Astrocyte (in vitro differentiated cells and primary cell): Measurements from ENCODE around the gene MOSMO. TPM values are rescaled to one million over a fixed set of nuclear protein-coding genes. Genes with fewer than 3 reads are reported as not detected.

Experiments
- DNase-seq: peaks from one replicate; pipeline ENCODE4 v3.0.0-alpha.2; 2010; ENCODE audit warnings: low read depth
- FAIRE-seq: peaks from 2 replicates; lab custom pipeline; 2011; peaks lifted over from hg19 to GRCh38; lab: Jason Lieb, UNC
- H2AFZ ChIP-seq: 2 replicates; pipeline ENCODE4 v1.6.0; 2012; ENCODE audit warnings: low read depth, low read length, inconsistent platforms
- H3K27ac ChIP-seq: 2 replicates; pipeline ENCODE4 v1.5.1; 2011; ENCODE audit warnings: low read depth, low read length, inconsistent platforms
- H3K27me3 ChIP-seq: 2 replicates; pipeline ENCODE4 v1.6.0; 2011; ENCODE audit warnings: low read length, inconsistent platforms; ENCODE audit not compliant: insufficient read depth
- H3K36me3 ChIP-seq: 2 replicates; pipeline ENCODE4 v1.5.1; 2011; ENCODE audit warnings: low read length, inconsistent platforms; ENCODE audit not compliant: insufficient read depth
- H3K4me1 ChIP-seq: 2 replicates; pipeline ENCODE4 v1.5.1; 2011; ENCODE audit warnings: low read length, inconsistent platforms; ENCODE audit not compliant: insufficient read depth
- H3K4me2 ChIP-seq: 2 replicates; pipeline ENCODE4 v1.6.0; 2012; ENCODE audit warnings: low read length, inconsistent platforms
- H3K4me3 ChIP-seq: 2 replicates; pipeline ENCODE4 v1.5.1; 2011; ENCODE audit warnings: low read depth, mild to moderate bottlenecking, low read length, inconsistent platforms; ENCODE audit not compliant: insufficient read depth
- H3K79me2 ChIP-seq: 2 replicates; pipeline ENCODE4 v1.6.0; 2012; ENCODE audit warnings: mild to moderate bottlenecking, low read length, inconsistent platforms; ENCODE audit not compliant: insufficient read depth
- H3K9ac ChIP-seq: 2 replicates; pipeline ENCODE4 v1.6.0; 2012; ENCODE audit warnings: mild to moderate bottlenecking, low read length, inconsistent platforms
- H3K9me3 ChIP-seq: 2 replicates; pipeline ENCODE4 v1.5.1; 2012; ENCODE audit warnings: low read depth, mild to moderate bottlenecking, low read length, inconsistent platforms; ENCODE audit not compliant: insufficient read depth
- H4K20me1 ChIP-seq: 2 replicates; pipeline ENCODE4 v1.6.0; 2012; ENCODE audit warnings: low read length, inconsistent platforms; ENCODE audit not compliant: insufficient read depth
- H3K27ac Mint-ChIP-seq: one replicate; pipeline ENCODE4 v1.8.0; 2021; ENCODE audit warnings: mild to moderate bottlenecking, mixed read lengths; ENCODE audit not compliant: unreplicated experiment
- H3K27me3 Mint-ChIP-seq: one replicate; pipeline ENCODE4 v1.8.0; 2021; ENCODE audit warnings: low read depth, mixed read lengths; ENCODE audit not compliant: unreplicated experiment
- H3K36me3 Mint-ChIP-seq: one replicate; pipeline ENCODE4 v1.8.0; 2021; ENCODE audit warnings: low read depth, mixed read lengths; ENCODE audit not compliant: unreplicated experiment
- H3K4me1 Mint-ChIP-seq: one replicate; pipeline ENCODE4 v1.8.0; 2021; ENCODE audit warnings: low read depth, mixed read lengths; ENCODE audit not compliant: unreplicated experiment
- H3K4me3 Mint-ChIP-seq: one replicate; pipeline ENCODE4 v1.8.0; 2021; ENCODE audit warnings: mild to moderate bottlenecking, moderate library complexity, mixed read lengths; ENCODE audit not compliant: unreplicated experiment
- H3K9me3 Mint-ChIP-seq: one replicate; pipeline ENCODE4 v1.8.0; 2021; ENCODE audit warnings: mild to moderate bottlenecking, mixed read lengths; ENCODE audit not compliant: unreplicated experiment
- EZH2 ChIP-seq: IDR thresholded peaks from 2 replicates; pipeline ENCODE4 v1.6.1; 2012; ENCODE audit warnings: mild to moderate bottlenecking, low read length, inconsistent platforms; ENCODE audit not compliant: insufficient read depth
- total RNA-seq: library from RNA; stranded (reverse); gene quantifications from 2 replicates; pipeline ENCODE4 v1.2.1, GENCODE V29; 2021
- TF ChIP-seq, protein P1 (sequence below): IDR thresholded peaks from 2 replicates; pipeline ENCODE4 v1.5.1; 2011; ENCODE audit warnings: low read depth, mild to moderate bottlenecking, inconsistent platforms, low read length, moderate library complexity; ENCODE audit not compliant: insufficient read depth

MOSMO gene
- total RNA-seq, 1 donor from 2014 or later = 11.5 TPM

- Histone ChIP-seq H3K27me3 (no peaks in the 10 kb centered on the region), H3K4me1 (peaks cover 4% of the 10 kb centered on the region), H3K79me2 (peaks cover 59% of the 10 kb centered on the region), H3K9ac (no peak overlapping the region), H3K4me3 (no peak overlapping the region), H3K36me3 (no peaks in the 10 kb centered on the region), H3K9me3 (no peaks in the 10 kb centered on the region), H3K4me2 (no peak overlapping the region), H2AFZ (no peak overlapping the region), H4K20me1 (peaks cover 26% of the 10 kb centered on the region), H3K27ac (no peak overlapping the region)
- FAIRE-seq = no peak
- TF ChIP-seq, protein P1, sequence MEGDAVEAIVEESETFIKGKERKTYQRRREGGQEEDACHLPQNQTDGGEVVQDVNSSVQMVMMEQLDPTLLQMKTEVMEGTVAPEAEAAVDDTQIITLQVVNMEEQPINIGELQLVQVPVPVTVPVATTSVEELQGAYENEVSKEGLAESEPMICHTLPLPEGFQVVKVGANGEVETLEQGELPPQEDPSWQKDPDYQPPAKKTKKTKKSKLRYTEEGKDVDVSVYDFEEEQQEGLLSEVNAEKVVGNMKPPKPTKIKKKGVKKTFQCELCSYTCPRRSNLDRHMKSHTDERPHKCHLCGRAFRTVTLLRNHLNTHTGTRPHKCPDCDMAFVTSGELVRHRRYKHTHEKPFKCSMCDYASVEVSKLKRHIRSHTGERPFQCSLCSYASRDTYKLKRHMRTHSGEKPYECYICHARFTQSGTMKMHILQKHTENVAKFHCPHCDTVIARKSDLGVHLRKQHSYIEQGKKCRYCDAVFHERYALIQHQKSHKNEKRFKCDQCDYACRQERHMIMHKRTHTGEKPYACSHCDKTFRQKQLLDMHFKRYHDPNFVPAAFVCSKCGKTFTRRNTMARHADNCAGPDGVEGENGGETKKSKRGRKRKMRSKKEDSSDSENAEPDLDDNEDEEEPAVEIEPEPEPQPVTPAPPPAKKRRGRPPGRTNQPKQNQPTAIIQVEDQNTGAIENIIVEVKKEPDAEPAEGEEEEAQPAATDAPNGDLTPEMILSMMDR = no peak
- no peak for TF ChIP-seq EZH2
- no peak overlapping the region for H3K4me3 Mint-ChIP-seq
- no peaks in the 10 kb centered on the region for H3K27me3 Mint-ChIP-seq
- peaks cover 5% of the 10 kb centered on the region for H3K36me3 Mint-ChIP-seq
- H3K4me1 Mint-ChIP-seq = peaks cover 14% of the 10 kb centered on the region
- H3K9me3 Mint-ChIP-seq = peaks cover 3% of the 10 kb centered on the region
- no peak for DNase-seq
- no peak overlapping the region for H3K27ac Mint-ChIP-seq
These were observed 21.7 kb downstream of the MOSMO start for GRCh38 chr16:22029632-22030031.

GRCh38 chr16:22030087-22030812 is 22.3 kb downstream of the MOSMO start:
- Mint-ChIP-seq H3K27ac (no peak overlapping the region), H3K4me1 (peaks cover 14% of the 10 kb centered on the region), H3K27me3 (no peaks in the 10 kb centered on the region), H3K36me3 (peaks cover 5% of the 10 kb centered on the region), H3K9me3 (peaks cover 3% of the 10 kb centered on the region), H3K4me3 (no peak overlapping the region)
- Histone ChIP-seq H2AFZ (no peak overlapping the region), H3K27ac (no peak overlapping the region), H3K36me3 (no peaks in the 10 kb centered on the region), H4K20me1 (peaks cover 32% of the 10 kb centered on the region), H3K4me1 (peaks cover 4% of the 10 kb centered on the region), H3K27me3 (no peaks in the 10 kb centered on the region), H3K4me3 (no peak overlapping the region), H3K79me2 (peaks cover 63% of the 10 kb centered on the region), H3K4me2 (no peak overlapping the region), H3K9me3 (no peaks in the 10 kb centered on the region), H3K9ac (no peak overlapping the region)
- TF ChIP-seq EZH2 = no peak
- TF ChIP-seq, protein P1 = no peak
- no peak for FAIRE-seq
- no peak for DNase-seq

GRCh38 chr16:22031483-22032083 is 23.7 kb downstream of the MOSMO start:
- TF ChIP-seq, protein P1 = no peak
- TF ChIP-seq EZH2 = no peak
- Histone ChIP-seq H3K4me3 (no peak overlapping the region), H4K20me1 (peaks cover 22% of the 10 kb centered on the region), H3K79me2 (peaks cover 63% of the 10 kb centered on the region), H3K27ac (no peak overlapping the region), H3K4me2 (no peak overlapping the region), H3K27me3 (no peaks in the 10 kb centered on the region), H3K4me1 (peaks cover 4% of the 10 kb centered on the region), H3K9me3 (no peaks in the 10 kb centered on the region), H3K36me3 (no peaks in the 10 kb centered on the region), H2AFZ (no peak overlapping the region), H3K9ac (no peak overlapping the region)
- Mint-ChIP-seq H3K4me3 (no peak overlapping the region), H3K9me3 (peaks cover 3% of the 10 kb centered on the region), H3K36me3 (peaks cover 5% of the 10 kb centered on the region), H3K27me3 (no peaks in the 10 kb centered on the region), H3K4me1 (peaks cover 11% of the 10 kb centered on the region), H3K27ac (no peak overlapping the region)
- no peak for FAIRE-seq
- DNase-seq = no peak
